ENCODE results near the gene DDRGK1. TPM values are rescaled to one million over a fixed set of nuclear protein-coding genes. Genes with fewer than 3 reads are reported as not detected.
"Not testable (repeated sequence)": the region's sequence is repeated elsewhere in the genome, so short reads cannot be mapped to it uniquely, and the experiment has no call there.

Gene DDRGK1
- total RNA-seq, 1 experiment from 2014 or later, result 65.5 TPM

DNA sequence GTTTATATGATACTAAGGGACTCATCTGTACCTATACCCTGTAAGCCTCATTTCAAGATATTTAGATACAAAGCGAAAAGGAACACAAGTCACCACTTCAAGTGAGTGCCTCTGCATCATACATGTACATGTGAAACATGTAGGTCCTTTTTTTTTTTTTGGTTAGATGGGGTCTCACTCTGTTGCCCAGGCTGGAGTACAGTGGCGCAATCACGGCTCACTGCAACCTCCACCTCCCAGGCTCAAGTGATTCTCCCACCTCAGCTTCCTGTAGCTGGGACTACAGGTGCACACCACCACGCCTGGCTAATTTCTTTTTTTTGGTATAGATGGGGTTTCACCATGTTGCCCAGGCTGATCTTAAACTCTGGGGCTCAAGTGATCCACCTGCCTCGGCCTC is 22.1 kb downstream of the DDRGK1 start:
- CTCF ChIA-PET; H3K36me3 ChIP-seq (ENCODE audit: control insufficient read depth, insufficient read depth, low read length); H3K4me1 ChIP-seq (ENCODE audit: control insufficient read depth, insufficient read depth, low read length); POLR2A ChIA-PET; in situ Hi-C loops (cut with HindIII; ENCODE audit: low pct_unique_long_range_greater_than_20kb, low sequenced_read_pairs); intact Hi-C loops (cut with micrococcal nuclease; ENCODE audit: unreplicated experiment); ATAC-seq; H3K27me3 ChIP-seq (ENCODE audit: control insufficient read depth, insufficient read depth, low read length); DNase-seq (ENCODE audit: low read depth, low spot score); H3K27ac ChIP-seq (ENCODE audit: low read length); H3K9me3 ChIP-seq (ENCODE audit: control insufficient read depth, insufficient read depth, low read depth, low read length); H3K4me3 ChIP-seq (ENCODE audit: low read depth in 2 of 2, low read length in 2 of 2); BruUV-seq (replicated peaks): not testable (repeated sequence)

DNA sequence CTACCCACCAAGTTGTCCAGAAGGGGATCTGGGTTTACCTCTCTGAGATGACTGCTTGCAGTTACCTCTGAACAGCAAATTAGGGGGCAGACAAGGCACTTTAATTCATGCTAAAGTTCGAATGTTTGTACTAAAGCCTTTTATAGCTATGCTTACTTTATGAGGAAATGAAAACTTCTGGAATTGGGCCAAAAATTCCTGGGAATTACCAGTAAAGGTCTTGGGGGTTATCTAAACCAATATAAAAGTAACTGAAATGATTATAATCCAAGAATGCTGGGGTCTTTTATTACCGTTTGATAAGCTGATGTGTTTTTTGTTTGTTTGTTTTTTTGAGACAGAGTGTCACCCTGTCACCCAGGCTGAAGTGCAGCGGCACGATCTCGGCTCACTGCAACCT is 23.2 kb downstream of the DDRGK1 start:
- in situ Hi-C loops (cut with HindIII; ENCODE audit: low pct_unique_long_range_greater_than_20kb, low sequenced_read_pairs) (no loop called here), intact Hi-C loops (cut with micrococcal nuclease; ENCODE audit: unreplicated experiment) (no loop called here)
- Histone ChIP-seq H3K36me3 (ENCODE audit: control insufficient read depth, insufficient read depth, low read length) (no peaks in the 10 kb centered on the region), H3K4me1 (ENCODE audit: control insufficient read depth, insufficient read depth, low read length) (0 out of 2 replicates have a peak, but pooled peaks cover 3% of the 10 kb centered on the region), H3K27me3 (ENCODE audit: control insufficient read depth, insufficient read depth, low read length) (no peaks in the 10 kb centered on the region), H3K9me3 (ENCODE audit: control insufficient read depth, insufficient read depth, low read depth, low read length) (no peaks in the 10 kb centered on the region), H3K27ac (ENCODE audit: low read length) (no peak overlapping the region), H3K4me3 (ENCODE audit: low read depth in 2 of 2, low read length in 2 of 2) (no peak overlapping the region)
- CTCF ChIA-PET, result no interaction called here
- ATAC-seq, result no peak
- BruUV-seq (replicated peaks), result no TSS peak
- TF ChIP-seq, protein P1, sequence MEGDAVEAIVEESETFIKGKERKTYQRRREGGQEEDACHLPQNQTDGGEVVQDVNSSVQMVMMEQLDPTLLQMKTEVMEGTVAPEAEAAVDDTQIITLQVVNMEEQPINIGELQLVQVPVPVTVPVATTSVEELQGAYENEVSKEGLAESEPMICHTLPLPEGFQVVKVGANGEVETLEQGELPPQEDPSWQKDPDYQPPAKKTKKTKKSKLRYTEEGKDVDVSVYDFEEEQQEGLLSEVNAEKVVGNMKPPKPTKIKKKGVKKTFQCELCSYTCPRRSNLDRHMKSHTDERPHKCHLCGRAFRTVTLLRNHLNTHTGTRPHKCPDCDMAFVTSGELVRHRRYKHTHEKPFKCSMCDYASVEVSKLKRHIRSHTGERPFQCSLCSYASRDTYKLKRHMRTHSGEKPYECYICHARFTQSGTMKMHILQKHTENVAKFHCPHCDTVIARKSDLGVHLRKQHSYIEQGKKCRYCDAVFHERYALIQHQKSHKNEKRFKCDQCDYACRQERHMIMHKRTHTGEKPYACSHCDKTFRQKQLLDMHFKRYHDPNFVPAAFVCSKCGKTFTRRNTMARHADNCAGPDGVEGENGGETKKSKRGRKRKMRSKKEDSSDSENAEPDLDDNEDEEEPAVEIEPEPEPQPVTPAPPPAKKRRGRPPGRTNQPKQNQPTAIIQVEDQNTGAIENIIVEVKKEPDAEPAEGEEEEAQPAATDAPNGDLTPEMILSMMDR (IDR thresholded peaks at IDR 0.05), result no peak
- no peak for TF ChIP-seq SIN3A (IDR thresholded peaks at IDR 0.05; ENCODE audit: borderline replicate concordance, insufficient read depth, low read depth, low read length)
- TF ChIP-seq TCF7L2 (IDR thresholded peaks at IDR 0.05; ENCODE audit: low read depth, low read length), result no peak
- no peak for TF ChIP-seq POLR2AphosphoS5 (IDR thresholded peaks at IDR 0.05; ENCODE audit: low read depth, low read length)
- TF ChIP-seq, protein P2, sequence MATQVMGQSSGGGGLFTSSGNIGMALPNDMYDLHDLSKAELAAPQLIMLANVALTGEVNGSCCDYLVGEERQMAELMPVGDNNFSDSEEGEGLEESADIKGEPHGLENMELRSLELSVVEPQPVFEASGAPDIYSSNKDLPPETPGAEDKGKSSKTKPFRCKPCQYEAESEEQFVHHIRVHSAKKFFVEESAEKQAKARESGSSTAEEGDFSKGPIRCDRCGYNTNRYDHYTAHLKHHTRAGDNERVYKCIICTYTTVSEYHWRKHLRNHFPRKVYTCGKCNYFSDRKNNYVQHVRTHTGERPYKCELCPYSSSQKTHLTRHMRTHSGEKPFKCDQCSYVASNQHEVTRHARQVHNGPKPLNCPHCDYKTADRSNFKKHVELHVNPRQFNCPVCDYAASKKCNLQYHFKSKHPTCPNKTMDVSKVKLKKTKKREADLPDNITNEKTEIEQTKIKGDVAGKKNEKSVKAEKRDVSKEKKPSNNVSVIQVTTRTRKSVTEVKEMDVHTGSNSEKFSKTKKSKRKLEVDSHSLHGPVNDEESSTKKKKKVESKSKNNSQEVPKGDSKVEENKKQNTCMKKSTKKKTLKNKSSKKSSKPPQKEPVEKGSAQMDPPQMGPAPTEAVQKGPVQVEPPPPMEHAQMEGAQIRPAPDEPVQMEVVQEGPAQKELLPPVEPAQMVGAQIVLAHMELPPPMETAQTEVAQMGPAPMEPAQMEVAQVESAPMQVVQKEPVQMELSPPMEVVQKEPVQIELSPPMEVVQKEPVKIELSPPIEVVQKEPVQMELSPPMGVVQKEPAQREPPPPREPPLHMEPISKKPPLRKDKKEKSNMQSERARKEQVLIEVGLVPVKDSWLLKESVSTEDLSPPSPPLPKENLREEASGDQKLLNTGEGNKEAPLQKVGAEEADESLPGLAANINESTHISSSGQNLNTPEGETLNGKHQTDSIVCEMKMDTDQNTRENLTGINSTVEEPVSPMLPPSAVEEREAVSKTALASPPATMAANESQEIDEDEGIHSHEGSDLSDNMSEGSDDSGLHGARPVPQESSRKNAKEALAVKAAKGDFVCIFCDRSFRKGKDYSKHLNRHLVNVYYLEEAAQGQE (IDR thresholded peaks at IDR 0.05; ENCODE audit: insufficient read depth in 1 of 2, low read depth in 2 of 2, low read length in 1 of 2), result no peak
- DNase-seq (ENCODE audit: low read depth, low spot score), result no peak
- POLR2A ChIA-PET, result no interaction called here

DNA sequence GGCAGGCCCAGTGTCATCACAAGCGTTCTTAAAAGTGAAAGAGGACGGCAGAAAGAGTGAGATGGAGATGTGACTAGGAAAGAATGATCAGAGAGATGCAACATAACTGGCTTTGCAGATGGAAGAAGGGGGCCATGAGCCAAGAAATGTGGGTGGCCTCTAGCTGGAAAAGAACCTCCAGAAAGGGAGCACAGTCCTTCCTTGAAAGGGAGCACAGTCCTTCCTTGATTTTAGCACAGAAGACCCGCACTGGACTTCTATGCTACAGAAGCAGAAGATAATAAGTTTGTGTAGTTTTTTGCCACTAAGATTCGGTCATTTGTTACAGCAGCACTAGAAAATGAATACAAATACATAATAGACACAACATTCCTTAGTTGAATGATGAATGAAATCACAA is 24.2 kb downstream of the DDRGK1 start:
- Histone ChIP-seq H3K27ac (ENCODE audit: low read length) (no peak overlapping the region), H3K27me3 (ENCODE audit: control insufficient read depth, insufficient read depth, low read length) (no peaks in the 10 kb centered on the region), H3K4me1 (ENCODE audit: control insufficient read depth, insufficient read depth, low read length) (peaks cover 5% of the 10 kb centered on the region), H3K9me3 (ENCODE audit: control insufficient read depth, insufficient read depth, low read depth, low read length) (no peaks in the 10 kb centered on the region), H3K4me3 (ENCODE audit: low read depth in 2 of 2, low read length in 2 of 2) (no peak overlapping the region), H3K36me3 (ENCODE audit: control insufficient read depth, insufficient read depth, low read length) (no peaks in the 10 kb centered on the region)
- in situ Hi-C loops (cut with HindIII; ENCODE audit: low pct_unique_long_range_greater_than_20kb, low sequenced_read_pairs), result no loop called here
- intact Hi-C loops (cut with micrococcal nuclease; ENCODE audit: unreplicated experiment), result no loop called here
- ChIA-PET CTCF (no interaction called here), POLR2A (no interaction called here)
- DNase-seq (ENCODE audit: low read depth, low spot score) (no peak), ATAC-seq (no peak)
- no TSS peak for BruUV-seq (replicated peaks)
- no peak for TF ChIP-seq POLR2AphosphoS5 (IDR thresholded peaks at IDR 0.05; ENCODE audit: low read depth, low read length)
- TF ChIP-seq, protein P1 (IDR thresholded peaks at IDR 0.05), result no peak
- TF ChIP-seq TCF7L2 (IDR thresholded peaks at IDR 0.05; ENCODE audit: low read depth, low read length), result no peak
- TF ChIP-seq, protein P2 (IDR thresholded peaks at IDR 0.05; ENCODE audit: insufficient read depth in 1 of 2, low read depth in 2 of 2, low read length in 1 of 2), result no peak
- no peak for TF ChIP-seq SIN3A (IDR thresholded peaks at IDR 0.05; ENCODE audit: borderline replicate concordance, insufficient read depth, low read depth, low read length)
